HG03095 (cell line): ENCODE results near the gene OLA1.
A peak's percentile ranks its signal among the peaks of the same experiment; 100 is the strongest.

ENCODE experiments used
- ATAC-seq: cut with Tn5 transposase; IDR thresholded peaks from one replicate; pipeline ENCODE4 v1.9.1; 2021; ENCODE audit warnings: moderate library complexity; ENCODE audit not compliant: unreplicated experiment

OLA1 gene

GRCh38 chr2:174039551-174040416 is 208.5 kb downstream of the OLA1 start:
- peak; percentile 85 for ATAC-seq

GRCh38 chr2:174038462-174038861 is 209.9 kb downstream of the OLA1 start:
- peak; percentile 38 for ATAC-seq

GRCh38 chr2:174036825-174037224 is 211.5 kb downstream of the OLA1 start:
- no peak for ATAC-seq

GRCh38 chr2:174035981-174036742 is 212.2 kb downstream of the OLA1 start:
- no peak for ATAC-seq

GRCh38 chr2:174035117-174035635 is 213.2 kb downstream of the OLA1 start:
- no peak for ATAC-seq

- ATAC-seq, result no peak
Observed at GRCh38 chr2:174033163-174033550, 215.2 kb downstream of the OLA1 start.

- no peak for ATAC-seq
Observed at GRCh38 chr2:174031226-174031625, 217.1 kb downstream of the OLA1 start.

GRCh38 chr2:174028935-174029334 is 219.4 kb downstream of the OLA1 start:
- no peak for ATAC-seq

- ATAC-seq, result no peak
Observed at GRCh38 chr2:174027956-174028355, 220.4 kb downstream of the OLA1 start.

GRCh38 chr2:174026122-174026845 is 222.0 kb downstream of the OLA1 start:
- no peak for ATAC-seq

GRCh38 chr2:174025271-174026121 is 222.8 kb downstream of the OLA1 start:
- ATAC-seq, result no peak

- no peak for ATAC-seq
Observed at GRCh38 chr2:174024524-174025270, 223.6 kb downstream of the OLA1 start.

- no peak for ATAC-seq
Observed at GRCh38 chr2:174023591-174024523, 224.5 kb downstream of the OLA1 start.
